ENCODE data around the gene AKR1A1.
"Not testable (repeated sequence)": the region's sequence is repeated elsewhere in the genome, so short reads cannot be mapped to it uniquely, and the experiment has no call there.

The AKR1A1 gene

GRCh38 chr1:45550401-45551351, at the start of gene AKR1A1:
Gene AKR1A1, plus strand, starts transcription at chr1:45550826. Its CDS starts 10,969 bp downstream, at chr1:45561795.
- DNase-seq = peak; percentile 49

- DNase-seq = no peak
Observed at GRCh38 chr1:45501505-45501859, 49.1 kb upstream of the AKR1A1 start.

- no peak for DNase-seq
Observed at GRCh38 chr1:45503462-45504360, 46.9 kb upstream of the AKR1A1 start.

- DNase-seq = no peak
Observed at GRCh38 chr1:45507195-45507594, 43.4 kb upstream of the AKR1A1 start.

- no peak for DNase-seq
Observed at GRCh38 chr1:45507893-45508292, 42.7 kb upstream of the AKR1A1 start.

- DNase-seq = no peak
Observed at GRCh38 chr1:45508295-45509151, 42.1 kb upstream of the AKR1A1 start.

- no peak for DNase-seq
Observed at GRCh38 chr1:45510036-45510971, 40.3 kb upstream of the AKR1A1 start.

GRCh38 chr1:45510972-45511527, 39.6 kb upstream of the AKR1A1 start:
- DNase-seq = no peak

GRCh38 chr1:45512641-45513054, 38.0 kb upstream of the AKR1A1 start:
- DNase-seq = no peak

GRCh38 chr1:45513532-45514260, 36.9 kb upstream of the AKR1A1 start:
- not testable (repeated sequence) for DNase-seq

- DNase-seq = no peak
Observed at GRCh38 chr1:45516036-45516435, 34.6 kb upstream of the AKR1A1 start.

- DNase-seq = no peak
Observed at GRCh38 chr1:45516465-45516864, 34.2 kb upstream of the AKR1A1 start.

- DNase-seq = not testable (repeated sequence)
Observed at GRCh38 chr1:45518366-45518765, 32.3 kb upstream of the AKR1A1 start.

- no peak for DNase-seq
Observed at GRCh38 chr1:45518910-45519309, 31.7 kb upstream of the AKR1A1 start.

GRCh38 chr1:45519774-45520173, 30.9 kb upstream of the AKR1A1 start:
- not testable (repeated sequence) for DNase-seq

GRCh38 chr1:45521413-45522323, 29.0 kb upstream of the AKR1A1 start, which contains the start of gene PRDX1:
Gene PRDX1, minus strand, starts transcription at chr1:45521884. Its CDS starts 2,841 bp downstream, at chr1:45519043.
- peak; percentile 57 for DNase-seq

GRCh38 chr1:45522324-45523104, 28.1 kb upstream of the AKR1A1 start:
- DNase-seq = no peak

GRCh38 chr1:45523516-45523915, 27.1 kb upstream of the AKR1A1 start:
- DNase-seq = not testable (repeated sequence)
